Mesenchymal stem cell (in vitro differentiated cells and primary cell): Measurements from ENCODE around the gene PITX3.
A peak's percentile ranks its signal among the peaks of the same experiment; 100 is the strongest.

Experiments used
- DNase-seq: peaks from one replicate; pipeline ENCODE4 v3.0.0-alpha.2; 2013
- H2AFZ ChIP-seq: one replicate; pipeline ENCODE4 v1.6.1; 2013; ENCODE audit warnings: low read depth, mild to moderate bottlenecking, control low read depth, inconsistent platforms, low read length, moderate library complexity
- H2AK5ac ChIP-seq: 2 replicates; pipeline ENCODE4 v1.6.1; 2013; ENCODE audit warnings: low read length, moderate library complexity, mild to moderate bottlenecking, inconsistent platforms; ENCODE audit not compliant: severe bottlenecking
- H2BK120ac ChIP-seq: one replicate; pipeline ENCODE4 v1.6.1; 2013; ENCODE audit warnings: low read depth, mild to moderate bottlenecking, inconsistent platforms, low read length, moderate library complexity
- H2BK12ac ChIP-seq, 2 experiments: one replicate each; pipeline ENCODE4 v1.6.1; 2013; ENCODE audit warnings: inconsistent platforms in 2 of 2, low read length in 2 of 2, mild to moderate bottlenecking in 2 of 2, moderate library complexity in 2 of 2, control low read depth in 1 of 2
- H2BK15ac ChIP-seq: one replicate; pipeline ENCODE4 v1.6.1; 2013; ENCODE audit warnings: mild to moderate bottlenecking, low read depth, inconsistent platforms; ENCODE audit not compliant: poor library complexity, severe bottlenecking
- H2BK5ac ChIP-seq: 2 replicates; pipeline ENCODE4 v1.6.1; 2013; ENCODE audit warnings: low read depth, mild to moderate bottlenecking, low read length, control low read depth, inconsistent platforms; ENCODE audit not compliant: poor library complexity, severe bottlenecking
- H3K14ac ChIP-seq, 2 experiments: one replicate each; pipeline ENCODE4 v1.6.1; 2013; ENCODE audit warnings: inconsistent platforms in 2 of 2, low read length in 2 of 2, control low read depth in 1 of 2, mild to moderate bottlenecking in 1 of 2, moderate library complexity in 1 of 2
- H3K18ac ChIP-seq, 2 experiments: one replicate each; pipeline ENCODE4 v1.6.1; 2013; ENCODE audit warnings: inconsistent platforms in 2 of 2, low read length in 2 of 2, control low read depth in 1 of 2, low read depth in 1 of 2, mild to moderate bottlenecking in 1 of 2
- H3K23ac ChIP-seq, 2 experiments: one replicate each; pipeline ENCODE4 v1.6.1; 2013; ENCODE audit warnings: inconsistent platforms in 2 of 2, low read length in 2 of 2, mild to moderate bottlenecking in 2 of 2, moderate library complexity in 2 of 2, control low read depth in 1 of 2
- H3K27ac ChIP-seq: 2 replicates; pipeline ENCODE4 v1.5.1; 2013; ENCODE audit warnings: mild to moderate bottlenecking, moderate library complexity, low read length, control low read depth, inconsistent platforms; ENCODE audit not compliant: poor library complexity, severe bottlenecking
- H3K27me3 ChIP-seq, 2 experiments: 2 replicates each; pipeline versions ENCODE4 v1.6.1 to v1.7.0; 2013; ENCODE audit warnings: low read length in 2 of 2, mild to moderate bottlenecking in 2 of 2, moderate library complexity in 2 of 2, control low read depth in 1 of 2, inconsistent platforms in 1 of 2; ENCODE audit not compliant: control insufficient read depth in 1 of 2, insufficient read depth in 1 of 2
- H3K36me3 ChIP-seq, 2 experiments: 2 replicates each; pipeline versions ENCODE4 v1.6.1 to v1.7.0; 2013; ENCODE audit warnings: low read length in 2 of 2, control low read depth in 1 of 2, inconsistent platforms in 1 of 2, low read depth in 1 of 2, mild to moderate bottlenecking in 1 of 2; ENCODE audit not compliant: insufficient read depth in 2 of 2, control insufficient read depth in 1 of 2
- H3K4ac ChIP-seq, 2 experiments: one replicate each; pipeline ENCODE4 v1.6.1; 2013; ENCODE audit warnings: inconsistent platforms in 2 of 2, low read length in 2 of 2, mild to moderate bottlenecking in 2 of 2, moderate library complexity in 2 of 2, control low read depth in 1 of 2, low read depth in 1 of 2
- H3K4me1 ChIP-seq: 2 replicates; pipeline ENCODE4 v1.6.1; 2013; ENCODE audit warnings: low read depth, low read length, control low read depth; ENCODE audit not compliant: control insufficient read depth, insufficient read depth
- H3K4me2 ChIP-seq: 2 replicates; pipeline ENCODE4 v1.6.1; 2013; ENCODE audit warnings: low read length, mild to moderate bottlenecking, inconsistent platforms; ENCODE audit not compliant: poor library complexity, severe bottlenecking
- H3K4me3 ChIP-seq, 2 experiments: 2 replicates each; pipeline versions ENCODE4 v1.5.1 to v1.7.0; 2013; ENCODE audit warnings: low read length in 2 of 2, mild to moderate bottlenecking in 2 of 2, control low read depth in 1 of 2, low read depth in 1 of 2; ENCODE audit not compliant: insufficient read depth in 1 of 2
- H3K79me1 ChIP-seq: replicated peaks from 2 replicates; pipeline ENCODE4 v1.6.1; 2013; ENCODE audit warnings: mild to moderate bottlenecking, control low read depth, low read length, inconsistent platforms; ENCODE audit not compliant: poor library complexity, severe bottlenecking
- H3K9ac ChIP-seq: 2 replicates; pipeline ENCODE4 v1.7.0; 2013; ENCODE audit warnings: mild to moderate bottlenecking, low read length, moderate library complexity
- H3K9me3 ChIP-seq: 2 replicates; pipeline ENCODE4 v1.7.0; 2013; ENCODE audit warnings: mild to moderate bottlenecking, low read length; ENCODE audit not compliant: control insufficient read depth
- H4K8ac ChIP-seq: one replicate; pipeline ENCODE4 v1.6.1; 2013; ENCODE audit warnings: inconsistent platforms, mild to moderate bottlenecking, low read length, moderate library complexity
- H4K91ac ChIP-seq: one replicate; pipeline ENCODE4 v1.6.1; 2013; ENCODE audit warnings: mild to moderate bottlenecking, low read length, inconsistent platforms
- WGBS: methylation state at CpG from one replicate; pipeline ENCODE4 v1.1.7; 2013; ENCODE audit warnings: mixed read lengths; 5-methylcytosine and 5-hydroxymethylcytosine counted together

PITX3 gene

GRCh38 chr10:102245932-102246251 lies 4.6 kb upstream of the PITX3 start:
- peaks cover 13% of the 10 kb centered on the region for H3K4me1 ChIP-seq
- DNase-seq: no peak
- 0% methylated on average over 2 of the region's 4 CpGs for WGBS

GRCh38 chr10:102245082-102245931 lies 4.0 kb upstream of the PITX3 start, which contains the start of gene GBF1:
Gene GBF1 (plus strand): TSS chr10:102245532. CDS start chr10:102258939, 13,407 bp downstream.
- peak within 1 kb of the TSS; percentile 86 for H4K8ac ChIP-seq
- peak within 1 kb of the TSS; percentile 79 for H3K4me2 ChIP-seq
- H3K9me3 ChIP-seq: no peaks in the 10 kb centered on the region
- peaks cover 5% of the 10 kb centered on the region for H3K79me1 ChIP-seq
- H3K27ac ChIP-seq: peak within 1 kb of the TSS; percentile 91
- peak within 1 kb of the TSS; percentile 36 for H2BK15ac ChIP-seq
- H3K9ac ChIP-seq: peak within 1 kb of the TSS; percentile 93
- under 1% methylated on average over 44 of the region's 47 CpGs for WGBS
- peaks cover 0 to 16% of the 10 kb centered on the region in 2 experiments for H3K36me3 ChIP-seq
- H3K4ac ChIP-seq: peak within 1 kb of the TSS in 1 of 2 experiments; percentile 88
- H3K27me3 ChIP-seq: peaks cover 4 to 7% of the 10 kb centered on the region in 2 experiments
- peak; percentile 100 for DNase-seq
- peak within 1 kb of the TSS; percentile 85 to 99 for H3K4me3 ChIP-seq
- peak within 1 kb of the TSS; percentile 57 to 78 for H2BK12ac ChIP-seq
- peak within 1 kb of the TSS; percentile 81 for H4K91ac ChIP-seq
- peak within 1 kb of the TSS; percentile 86 for H2AK5ac ChIP-seq
- H3K14ac ChIP-seq: peak within 1 kb of the TSS in 1 of 2 experiments; percentile 89
- H3K4me1 ChIP-seq: peaks cover 19% of the 10 kb centered on the region
- H3K18ac ChIP-seq: peak within 1 kb of the TSS; percentile 71 to 93
- H2AFZ ChIP-seq: peak within 1 kb of the TSS; percentile 86
- peak within 1 kb of the TSS in 1 of 2 experiments; percentile 71 for H3K23ac ChIP-seq
- H2BK5ac ChIP-seq: peak within 1 kb of the TSS; percentile 22
- no peak within 1 kb of the TSS for H2BK120ac ChIP-seq

More at GRCh38 chr10:102245932-102246251, 4.6 kb upstream of the PITX3 start:
- H3K4me3 ChIP-seq: peak overlapping the region; percentile 85 to 99
- H3K9me3 ChIP-seq: no peaks in the 10 kb centered on the region
- peak overlapping the region; percentile 45 for H3K4me2 ChIP-seq
- peak overlapping the region; percentile 93 for H3K9ac ChIP-seq
- peaks cover 0 to 3% of the 10 kb centered on the region in 2 experiments for H3K27me3 ChIP-seq
- peak overlapping the region; percentile 91 for H3K27ac ChIP-seq
- H2BK12ac ChIP-seq: peak overlapping the region in 1 of 2 experiments; percentile 57
- peak overlapping the region; percentile 71 to 93 for H3K18ac ChIP-seq
- peaks cover 0 to 16% of the 10 kb centered on the region in 2 experiments for H3K36me3 ChIP-seq
- H3K79me1 ChIP-seq: peaks cover 5% of the 10 kb centered on the region
- H4K91ac ChIP-seq: peak overlapping the region; percentile 81
- H2BK120ac ChIP-seq: no peak overlapping the region
- H2AFZ ChIP-seq: peak overlapping the region; percentile 86
- peak overlapping the region in 1 of 2 experiments; percentile 71 for H3K23ac ChIP-seq
- peak overlapping the region in 1 of 2 experiments; percentile 89 for H3K14ac ChIP-seq
- peak overlapping the region; percentile 70 for H4K8ac ChIP-seq
- peak overlapping the region; percentile 58 for H2AK5ac ChIP-seq
- no peak overlapping the region for H2BK15ac ChIP-seq
- H2BK5ac ChIP-seq: peak overlapping the region; percentile 22
- peak overlapping the region in 1 of 2 experiments; percentile 88 for H3K4ac ChIP-seq

- H3K79me1 ChIP-seq: peaks cover 5% of the 10 kb centered on the region
- no peak overlapping the region for H3K23ac ChIP-seq
- H4K8ac ChIP-seq: no peak overlapping the region
- no peak overlapping the region for H3K18ac ChIP-seq
- no peak overlapping the region for H3K4ac ChIP-seq
- peak; percentile 63 for DNase-seq
- H3K4me2 ChIP-seq: no peak overlapping the region
- H3K9me3 ChIP-seq: no peaks in the 10 kb centered on the region
- H3K9ac ChIP-seq: no peak overlapping the region
- peaks cover 19 to 27% of the 10 kb centered on the region in 2 experiments for H3K27me3 ChIP-seq
- peaks cover 19% of the 10 kb centered on the region for H3K4me1 ChIP-seq
- H2AFZ ChIP-seq: no peak overlapping the region
- H2BK5ac ChIP-seq: no peak overlapping the region
- H2BK12ac ChIP-seq: no peak overlapping the region
- H3K4me3 ChIP-seq: no peak overlapping the region
- no peak overlapping the region for H4K91ac ChIP-seq
- H3K27ac ChIP-seq: no peak overlapping the region
- H2AK5ac ChIP-seq: no peak overlapping the region
- H2BK15ac ChIP-seq: no peak overlapping the region
- H3K36me3 ChIP-seq: peaks cover 0 to 6% of the 10 kb centered on the region in 2 experiments
- 44% methylated on average over 2 of the region's 2 CpGs for WGBS
- no peak overlapping the region for H2BK120ac ChIP-seq
- no peak overlapping the region for H3K14ac ChIP-seq
These were observed 2.0 kb upstream of the PITX3 start for GRCh38 chr10:102243309-102243708.

GRCh38 chr10:102242118-102242485 lies 790 bp upstream of the PITX3 start:
- Histone ChIP-seq H4K8ac (no peak overlapping the region), H2AFZ (no peak overlapping the region), H3K27me3 (peaks cover 22 to 29% of the 10 kb centered on the region in 2 experiments), H4K91ac (no peak overlapping the region), H3K79me1 (peaks cover 5% of the 10 kb centered on the region), H2BK12ac (no peak overlapping the region), H2BK120ac (no peak overlapping the region), H3K4me3 (peak overlapping the region in 1 of 2 experiments; percentile 88), H3K4ac (no peak overlapping the region), H3K9ac (peak overlapping the region; percentile 59), H3K23ac (no peak overlapping the region), H3K4me2 (peak overlapping the region; percentile 93), H3K18ac (no peak overlapping the region), H3K14ac (no peak overlapping the region), H3K4me1 (peaks cover 17% of the 10 kb centered on the region), H3K9me3 (no peaks in the 10 kb centered on the region), H3K27ac (no peak overlapping the region), H2BK15ac (no peak overlapping the region), H2BK5ac (no peak overlapping the region), H3K36me3 (no peaks in the 10 kb centered on the region), H2AK5ac (no peak overlapping the region)
- DNase-seq: no peak
- WGBS: 38% methylated on average over 7 of the region's 7 CpGs
